ENCODE measurements around the gene DGKD. TPM values are rescaled to one million over a fixed set of nuclear protein-coding genes. Genes with fewer than 3 reads are reported as not detected.
A peak's percentile ranks its signal among the peaks of the same experiment; 100 is the strongest.

DGKD gene
- total RNA-seq, 4 donors from 2014 or later = 26.3 to 41.3 (median 30.4) TPM

- Histone ChIP-seq H3K27ac (no peak overlapping the region), H3K36me3 (peaks cover 0 to 100% of the 10 kb centered on the region in 2 donors), H3K9me3 (no peaks in the 10 kb centered on the region), H3K27me3 (no peaks in the 10 kb centered on the region), H3K4me1 (peaks cover under 1 to 8% of the 10 kb centered on the region in 2 donors), H3K4me3 (no peak overlapping the region)
- in situ Hi-C loops (cut with MboI; ENCODE audit: low sequenced_read_pairs in 4 of 4) (no loop called here), intact Hi-C loops (cut with DNase I; ENCODE audit: low total_unique reads) (loop anchor here (2.0 kb wide), 1 partner anchor 13 kb away; no protein-coding TSS in a partner anchor)
- DNase-seq (peak in 1 of 2 donors; percentile 8), ATAC-seq (no peak)
- TF ChIP-seq CTCF (IDR thresholded peaks at IDR 0.05 in 4 of 5, conservative IDR thresholded peaks at IDR 0.05 in 1 of 5) (no peak), POLR2A (IDR thresholded peaks at IDR 0.05) (no peak)
Measured at GRCh38 chr2:233455491-233455890, 101.2 kb downstream of the DGKD start.

GRCh38 chr2:233456111-233456510, 101.8 kb downstream of the DGKD start:
- DNase-seq (peak in 1 of 2 donors; percentile 8), ATAC-seq (no peak)
- Histone ChIP-seq H3K4me1 (peaks cover 7 to 13% of the 10 kb centered on the region in 2 donors), H3K27ac (no peak overlapping the region), H3K4me3 (no peak overlapping the region), H3K27me3 (no peaks in the 10 kb centered on the region), H3K9me3 (no peaks in the 10 kb centered on the region), H3K36me3 (peaks cover 0 to 97% of the 10 kb centered on the region in 2 donors)
- TF ChIP-seq CTCF (IDR thresholded peaks at IDR 0.05 in 4 of 5, conservative IDR thresholded peaks at IDR 0.05 in 1 of 5) (no peak), POLR2A (IDR thresholded peaks at IDR 0.05) (no peak)
- intact Hi-C loops (cut with DNase I; ENCODE audit: low total_unique reads) = no loop called here
- in situ Hi-C loops (cut with MboI; ENCODE audit: low sequenced_read_pairs in 4 of 4) = no loop called here

GRCh38 chr2:233456934-233457333, 102.6 kb downstream of the DGKD start:
- no peak overlapping the region for H3K4me3 ChIP-seq
- no peak for TF ChIP-seq CTCF (IDR thresholded peaks at IDR 0.05 in 4 of 5, conservative IDR thresholded peaks at IDR 0.05 in 1 of 5)
- TF ChIP-seq POLR2A (IDR thresholded peaks at IDR 0.05) = no peak
- in situ Hi-C loops (cut with MboI; ENCODE audit: low sequenced_read_pairs in 4 of 4) = no loop called here
- no peak for ATAC-seq
- no peak overlapping the region for H3K27ac ChIP-seq
- no peaks in the 10 kb centered on the region for H3K27me3 ChIP-seq
- H3K36me3 ChIP-seq = peaks cover 0 to 97% of the 10 kb centered on the region in 2 donors
- H3K9me3 ChIP-seq = no peaks in the 10 kb centered on the region
- DNase-seq = no peak
- intact Hi-C loops (cut with DNase I; ENCODE audit: low total_unique reads) = no loop called here
- H3K4me1 ChIP-seq = peaks cover 12 to 13% of the 10 kb centered on the region in 2 donors

- H3K9me3 ChIP-seq = no peaks in the 10 kb centered on the region
- intact Hi-C loops (cut with DNase I; ENCODE audit: low total_unique reads) = no loop called here
- H3K27me3 ChIP-seq = no peaks in the 10 kb centered on the region
- H3K27ac ChIP-seq = no peak overlapping the region
- no peak for ATAC-seq
- no peak for TF ChIP-seq CTCF (IDR thresholded peaks at IDR 0.05 in 4 of 5, conservative IDR thresholded peaks at IDR 0.05 in 1 of 5)
- no peak for TF ChIP-seq POLR2A (IDR thresholded peaks at IDR 0.05)
- in situ Hi-C loops (cut with MboI; ENCODE audit: low sequenced_read_pairs in 4 of 4) = no loop called here
- no peak for DNase-seq
- peaks cover 12 to 13% of the 10 kb centered on the region in 2 donors for H3K4me1 ChIP-seq
- H3K4me3 ChIP-seq = no peak overlapping the region
- peaks cover 0 to 97% of the 10 kb centered on the region in 2 donors for H3K36me3 ChIP-seq
Measured at GRCh38 chr2:233457356-233457755, 103.1 kb downstream of the DGKD start.
